Stimulated activated CD4-positive, alpha-beta T cell treated with anti-CD3 and anti-CD28 coated beads, TNF-alpha, amount 100 ng/mL, for 1 hour (primary cell): Measurements from ENCODE around the gene DAGLA.
A peak's percentile ranks its signal among the peaks of the same experiment; 100 is the strongest.
"Not testable (repeated sequence)": the region's sequence is repeated elsewhere in the genome, so short reads cannot be mapped to it uniquely, and the experiment has no call there.

Experiments
- DNase-seq, 3 donors: peaks; one replicate each; pipeline ENCODE4 v3.0.0-alpha.2; 2020; ENCODE audit warnings: low read depth in 3 of 3, low spot score in 1 of 3

Gene DAGLA

DNA sequence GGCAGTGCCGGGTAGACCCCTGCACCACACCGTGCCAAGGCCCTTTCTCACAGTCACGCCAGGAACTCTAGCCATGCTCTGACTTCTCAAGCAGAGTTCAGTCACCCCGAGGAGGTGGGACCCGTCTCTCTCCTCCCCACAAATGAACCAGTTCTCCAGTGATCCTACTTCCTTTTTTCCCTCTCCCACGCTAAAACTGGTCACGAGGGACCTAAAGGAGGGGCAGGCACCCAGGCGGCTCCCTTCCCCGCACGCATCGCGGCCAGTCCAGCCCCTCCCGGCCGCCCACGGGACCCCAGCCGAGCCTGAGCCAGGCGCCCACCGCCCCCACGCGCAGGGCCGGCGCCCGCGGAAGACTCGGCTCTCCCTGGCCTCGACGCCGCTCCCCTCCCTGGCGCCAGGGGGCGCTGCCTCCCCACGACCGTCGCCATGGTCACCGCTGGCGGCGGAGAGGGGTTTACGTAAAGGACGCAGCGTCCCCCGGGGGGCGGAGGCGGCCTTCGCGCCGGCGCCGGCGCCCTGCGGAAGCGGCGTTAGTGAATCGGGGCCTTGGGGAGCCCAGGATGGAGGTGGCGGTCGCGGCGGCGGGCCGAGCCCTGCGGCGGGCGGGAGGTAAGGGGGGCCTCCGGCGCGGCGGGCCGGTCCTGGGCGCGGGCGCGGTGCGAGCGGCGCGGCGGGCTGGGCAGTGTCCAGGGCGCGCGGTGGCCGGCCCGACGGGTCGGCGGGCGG lies at the start of gene DAGLA:
DAGLA (plus strand) TSS at position 499 of the 729 bp plus-strand sequence. CDS start 39,765 bp downstream, outside the sequence.
- peak; percentile 39 to 75 (median 70) for DNase-seq

GRCh38 chr11:61632096-61632495 lies 48.1 kb upstream of the DAGLA start:
- no peak for DNase-seq

DNA sequence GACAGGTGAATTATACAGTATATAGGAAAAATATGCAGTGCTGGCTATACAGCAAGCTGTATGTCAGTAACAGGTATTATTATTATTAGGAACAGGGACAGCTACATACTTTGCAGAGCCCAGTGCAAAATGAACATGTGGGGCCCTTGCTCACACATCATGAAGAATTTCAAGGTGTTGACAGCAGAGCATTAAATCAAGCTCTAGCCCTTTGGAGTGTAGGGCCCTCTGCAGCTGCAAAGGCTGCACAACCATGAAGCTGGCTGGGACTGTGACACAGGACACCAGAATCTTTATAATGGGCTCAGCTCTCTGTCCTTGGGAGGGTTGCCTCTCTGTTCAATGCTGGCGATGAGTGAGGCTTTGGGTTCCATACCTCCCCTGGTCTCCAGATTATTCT lies 44.9 kb upstream of the DAGLA start:
- DNase-seq, result no peak

DNA sequence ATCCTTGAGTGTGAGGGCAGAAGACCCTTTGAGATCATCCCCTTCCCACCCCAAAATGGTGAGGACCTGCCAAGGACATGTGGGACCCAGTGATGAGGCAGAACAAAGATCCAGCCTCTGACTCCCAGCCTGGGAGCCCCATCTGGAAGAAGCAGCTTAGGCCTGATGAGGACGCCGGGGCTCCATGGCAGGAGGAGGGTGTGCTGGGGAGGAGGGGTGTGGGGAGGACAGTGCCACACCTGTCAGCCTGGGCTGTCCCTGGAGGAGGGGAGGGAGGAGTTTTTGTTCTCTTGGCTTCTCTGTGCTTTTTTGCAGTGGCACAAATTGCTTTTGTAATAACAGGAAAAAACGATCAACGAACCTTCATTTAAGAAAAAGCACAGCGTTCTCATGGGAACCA lies 44.4 kb upstream of the DAGLA start:
- DNase-seq, result no peak

DNA sequence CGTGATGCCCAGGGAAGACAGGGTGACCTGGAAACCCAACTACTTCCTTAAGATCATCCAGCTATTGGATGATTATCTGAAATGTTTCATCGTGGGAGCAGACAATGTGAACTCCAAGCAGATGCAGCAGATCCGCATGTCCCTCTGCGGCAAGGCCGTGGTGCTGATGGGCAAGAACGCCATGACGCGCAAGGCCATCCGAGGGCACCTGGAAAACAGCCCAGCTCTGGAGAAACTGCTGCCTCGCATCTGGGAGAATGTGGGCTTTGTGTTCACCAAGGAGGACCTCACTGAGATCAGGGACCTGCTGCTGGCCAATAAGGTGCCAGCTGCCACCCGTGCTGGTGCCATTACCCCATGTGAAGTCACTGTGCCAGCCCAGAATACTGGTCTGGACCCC lies 43.5 kb upstream of the DAGLA start:
- no peak for DNase-seq

GRCh38 chr11:61637277-61637676 lies 42.9 kb upstream of the DAGLA start:
- DNase-seq, result no peak

- no peak for DNase-seq
Observed at GRCh38 chr11:61639816-61640443, 40.3 kb upstream of the DAGLA start.

- DNase-seq, result no peak
Observed at GRCh38 chr11:61642162-61642561, 38.0 kb upstream of the DAGLA start.

GRCh38 chr11:61645179-61645868 lies 34.9 kb upstream of the DAGLA start:
- DNase-seq, result no peak

- DNase-seq, result no peak
Observed at GRCh38 chr11:61647529-61647928, 32.7 kb upstream of the DAGLA start.

- DNase-seq, result no peak
Observed at GRCh38 chr11:61650781-61651571, 29.2 kb upstream of the DAGLA start.

DNA sequence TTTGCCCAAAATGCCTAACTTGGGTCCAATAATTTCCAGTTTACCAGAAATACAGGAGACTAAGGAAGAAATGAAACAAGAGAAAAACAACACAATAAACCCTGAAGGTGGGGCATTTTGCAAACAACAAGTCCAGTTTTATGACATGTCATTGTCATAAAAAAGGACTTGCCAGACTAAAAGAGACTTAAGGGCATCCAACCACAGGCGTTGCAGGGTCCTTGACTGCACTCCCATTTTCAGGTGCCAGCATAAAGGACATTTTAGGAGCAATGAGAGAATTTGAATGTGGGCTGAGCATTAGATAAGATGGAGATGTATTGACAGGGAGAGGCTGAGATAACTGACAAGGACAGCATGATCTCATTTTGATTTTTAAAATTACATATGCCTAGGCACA lies 28.1 kb upstream of the DAGLA start:
- no peak for DNase-seq

DNA sequence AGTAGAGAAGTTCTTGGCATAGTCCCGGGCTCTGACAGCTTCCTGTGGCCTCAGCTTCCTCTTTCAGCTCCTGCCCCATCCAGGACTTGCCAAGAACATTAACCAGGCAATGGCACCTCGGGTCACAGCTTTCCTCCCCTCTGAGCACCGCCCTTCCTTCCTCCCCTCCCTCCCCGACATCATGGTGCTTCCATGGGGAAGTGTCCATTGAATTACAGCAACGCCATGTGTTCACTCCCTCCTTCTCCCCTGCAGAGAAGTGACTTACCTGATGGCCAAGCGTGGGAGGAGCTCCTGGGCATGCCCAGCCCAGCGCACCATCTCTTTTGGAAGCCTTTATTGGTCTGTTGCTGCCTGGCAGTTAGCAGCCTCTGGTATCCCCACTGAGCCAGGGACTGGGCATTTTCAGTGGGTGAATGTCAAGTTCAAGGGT lies 25.8 kb upstream of the DAGLA start:
- DNase-seq, result no peak

GRCh38 chr11:61655266-61656159 lies 24.7 kb upstream of the DAGLA start:
- not testable (repeated sequence) for DNase-seq

DNA sequence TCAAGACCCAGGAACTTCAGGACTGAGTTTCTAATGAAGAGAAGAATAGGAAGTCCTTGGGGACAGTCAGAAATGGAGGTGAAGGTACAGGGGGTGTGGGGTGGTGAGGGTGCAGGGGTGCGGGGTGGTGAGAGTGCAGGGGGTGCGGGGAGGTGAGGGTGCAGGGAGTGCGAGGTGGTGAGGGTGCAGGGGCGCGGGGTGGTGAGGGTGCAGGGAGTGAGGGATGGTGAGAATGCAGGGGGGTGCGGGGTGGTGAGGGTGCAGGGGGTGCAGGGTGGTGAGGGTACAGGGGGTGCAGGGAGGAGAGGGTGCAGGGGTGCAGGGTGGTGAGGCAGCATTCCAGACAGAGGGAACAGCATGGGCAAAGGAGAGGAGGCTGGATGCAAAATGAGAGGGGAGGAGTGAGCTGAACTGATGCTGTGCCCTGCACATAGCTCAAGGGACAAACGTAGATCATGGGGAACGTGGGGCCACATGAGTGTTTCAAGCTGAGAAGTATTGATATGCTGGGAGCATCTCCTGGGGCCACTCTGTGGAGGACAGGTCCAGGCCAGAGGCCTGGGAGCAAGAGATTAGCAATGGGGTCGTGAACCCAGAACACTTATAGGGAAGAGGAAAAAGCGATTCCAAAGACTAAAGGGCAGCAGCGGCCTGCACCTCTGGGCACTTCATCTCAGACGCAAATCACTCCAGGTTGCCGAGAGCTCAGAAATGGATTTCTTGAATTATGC lies 23.7 kb upstream of the DAGLA start:
- no peak for DNase-seq

DNA sequence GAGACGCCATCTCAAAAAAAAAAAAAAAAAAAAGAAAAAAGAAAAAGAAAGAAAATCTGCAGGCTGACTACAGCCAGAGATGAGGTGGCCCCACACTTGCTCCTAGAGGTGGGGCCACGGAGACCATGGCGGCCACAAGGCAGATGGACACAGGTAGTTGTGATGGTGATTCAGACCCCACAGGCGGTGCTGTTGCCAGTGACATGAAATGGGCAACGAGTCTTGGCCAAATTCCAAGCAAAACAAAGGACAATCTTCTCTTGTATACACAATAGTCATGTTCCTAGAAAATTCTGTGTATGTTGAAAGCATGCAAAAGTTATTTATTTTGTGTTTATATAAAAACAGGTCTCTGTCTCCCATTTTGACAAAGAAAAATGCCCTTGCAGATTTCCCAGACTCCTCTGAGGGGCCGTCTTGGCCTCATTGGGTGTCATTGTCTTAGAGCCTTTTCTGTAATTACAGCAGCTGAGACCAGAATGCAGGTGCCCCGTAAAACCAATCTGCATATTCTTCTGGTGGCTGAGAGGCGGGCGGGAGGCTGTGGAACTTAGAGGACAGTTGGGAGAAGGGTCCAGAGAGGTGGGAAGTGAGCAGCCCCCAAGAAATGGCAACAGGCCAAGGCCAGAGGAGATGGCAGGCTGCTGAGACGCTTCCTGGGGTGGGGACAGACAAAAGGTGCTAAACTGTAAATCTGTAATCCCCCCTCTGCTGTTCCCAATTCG lies 22.5 kb upstream of the DAGLA start:
- no peak for DNase-seq

DNA sequence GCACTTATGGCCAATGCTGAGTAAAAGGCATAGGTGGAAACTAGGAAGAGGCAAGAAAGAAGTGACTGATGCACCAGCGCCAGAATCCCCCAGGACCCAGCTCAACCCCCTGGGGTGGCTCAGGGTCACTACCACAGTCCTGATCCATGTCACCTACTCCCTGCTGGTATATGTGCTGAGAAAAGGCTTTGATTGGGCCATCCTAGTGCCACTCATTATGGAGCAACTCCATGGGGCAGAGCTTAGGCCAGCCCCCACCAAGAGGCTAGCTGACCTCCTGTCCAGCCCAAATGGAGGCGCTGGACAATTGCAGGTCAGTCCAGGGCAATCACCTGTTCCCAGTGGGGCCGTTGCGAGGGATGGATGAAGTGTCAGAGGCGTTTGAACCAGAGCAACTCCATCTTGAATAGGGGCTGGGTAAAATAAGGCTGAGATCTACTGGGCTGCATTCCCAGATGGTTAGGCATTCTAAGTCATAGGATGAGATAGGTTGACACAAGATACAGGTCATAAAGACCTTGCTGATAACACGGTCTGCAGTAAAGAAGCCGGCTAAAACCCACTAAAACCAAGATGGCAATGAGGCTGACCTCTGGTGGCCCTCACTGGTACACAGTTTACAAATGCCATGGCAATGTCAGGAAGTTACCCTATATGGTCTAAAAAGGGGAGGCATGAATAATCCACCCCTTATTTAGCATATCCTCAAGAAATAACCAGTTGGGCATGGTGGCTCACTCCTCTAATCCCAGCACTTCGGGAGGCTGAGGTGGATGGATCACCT lies 20.6 kb upstream of the DAGLA start:
- no peak for DNase-seq

- not testable (repeated sequence) for DNase-seq
Observed at GRCh38 chr11:61660997-61661396, 19.2 kb upstream of the DAGLA start.
